ENCODE results near the gene BCL2. TPM values are rescaled to one million over a fixed set of nuclear protein-coding genes. Genes with fewer than 3 reads are reported as not detected.
A peak's percentile ranks its signal among the peaks of the same experiment; 100 is the strongest.

The BCL2 gene
- total and polyA plus RNA-seq, 3 donors from 2014 or later, result 6.3 to 20.8 (median 16.0) TPM

GRCh38 chr18:63131106-63131958 is 188.2 kb downstream of the BCL2 start:
- H3K4me1 ChIP-seq, result peaks cover 4% of the 10 kb centered on the region
- TF ChIP-seq POLR2A (IDR thresholded peaks at IDR 0.05) (no peak), CTCF (IDR thresholded peaks at IDR 0.05) (peak; percentile 52 to 67 (median 58))
- no peak overlapping the region for H3K27ac ChIP-seq
- H3K36me3 ChIP-seq (ENCODE audit: low read depth, missing control alignments), result no peaks in the 10 kb centered on the region
- no peaks in the 10 kb centered on the region for H3K9me3 ChIP-seq
- H3K4me3 ChIP-seq, result no peak overlapping the region
- 58% methylated on average over 7 to 8 of the region's 8 CpGs for WGBS, 2 donors
- intact Hi-C loops (cut with DNase I; ENCODE audit: low total_unique reads), result no loop called here
- DNase-seq, result peak; percentile 83
- no peaks in the 10 kb centered on the region for H3K27me3 ChIP-seq

DNA sequence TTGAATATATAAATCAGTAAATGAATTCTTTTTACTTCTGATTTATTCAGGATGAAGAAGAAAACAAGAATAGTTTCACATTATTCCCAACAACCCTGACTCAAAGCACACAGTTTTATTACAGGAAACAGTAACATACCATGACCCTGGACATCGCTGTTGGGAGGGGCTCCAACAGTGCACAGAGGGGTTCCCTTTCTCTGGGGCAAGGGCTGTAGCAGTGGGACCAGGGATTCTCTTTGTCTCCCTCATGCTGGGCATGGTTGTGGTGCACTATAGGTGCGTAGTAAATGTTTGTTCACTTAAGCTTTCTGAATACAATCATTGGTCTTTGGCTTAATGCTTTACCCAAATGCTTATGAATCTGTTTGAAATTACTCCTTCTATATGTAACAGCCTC is 189.4 kb downstream of the BCL2 start:
- no peak for TF ChIP-seq POLR2A (IDR thresholded peaks at IDR 0.05)
- no peak for TF ChIP-seq CTCF (IDR thresholded peaks at IDR 0.05)
- Histone ChIP-seq H3K9me3 (no peaks in the 10 kb centered on the region), H3K4me1 (peaks cover 4% of the 10 kb centered on the region), H3K4me3 (no peak overlapping the region), H3K36me3 (ENCODE audit: low read depth, missing control alignments) (no peaks in the 10 kb centered on the region), H3K27ac (no peak overlapping the region), H3K27me3 (no peaks in the 10 kb centered on the region)
- DNase-seq, result no peak
- 68 to 87% methylated on average over 2 of the region's 2 CpGs for WGBS, 2 donors
- intact Hi-C loops (cut with DNase I; ENCODE audit: low total_unique reads), result no loop called here

DNA sequence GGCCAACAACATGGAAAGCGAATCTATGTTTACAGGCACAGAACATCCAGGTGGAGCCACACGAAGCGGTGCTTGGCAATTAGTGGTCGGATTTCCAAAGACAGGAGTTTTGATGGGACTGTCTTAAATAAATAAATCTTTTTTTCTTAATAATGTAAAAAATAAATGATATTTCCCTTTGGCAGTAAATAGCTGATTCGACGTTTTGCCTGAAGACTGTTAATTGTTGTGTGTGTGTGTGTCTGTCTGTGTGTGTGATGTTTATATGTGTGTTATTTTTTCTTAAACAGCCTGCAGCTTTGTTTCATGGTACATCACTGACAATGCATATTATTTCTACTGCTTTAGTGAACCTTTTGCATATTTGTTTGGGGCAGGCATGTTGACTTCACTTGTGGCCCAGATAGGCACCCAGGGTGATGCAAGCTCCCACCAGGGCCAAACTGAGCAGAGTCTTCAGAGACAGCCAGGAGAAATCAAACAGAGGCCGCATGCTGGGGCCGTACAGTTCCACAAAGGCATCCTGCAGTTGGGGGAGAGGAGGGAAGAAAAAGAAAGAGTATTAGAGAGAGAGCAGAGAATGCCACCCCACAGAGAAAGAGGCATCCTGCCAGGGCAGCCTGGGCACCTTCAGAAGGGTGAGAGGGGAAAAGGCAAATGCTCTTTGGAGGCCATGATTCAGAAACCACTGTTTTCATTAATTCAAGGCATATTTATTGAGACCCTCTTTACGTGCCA is 191.2 kb downstream of the BCL2 start:
- 90% methylated on average over 9 of the region's 9 CpGs for WGBS, 2 donors
- intact Hi-C loops (cut with DNase I; ENCODE audit: low total_unique reads), result loop anchor here (5.0 kb wide), 1 partner anchor 194 kb away; no protein-coding TSS in a partner anchor
- Histone ChIP-seq H3K27ac (no peak overlapping the region), H3K9me3 (no peaks in the 10 kb centered on the region), H3K27me3 (no peaks in the 10 kb centered on the region), H3K4me1 (peaks cover 4% of the 10 kb centered on the region), H3K4me3 (no peak overlapping the region), H3K36me3 (ENCODE audit: low read depth, missing control alignments) (no peaks in the 10 kb centered on the region)
- no peak for TF ChIP-seq POLR2A (IDR thresholded peaks at IDR 0.05)
- no peak for TF ChIP-seq CTCF (IDR thresholded peaks at IDR 0.05)
- no peak for DNase-seq

DNA sequence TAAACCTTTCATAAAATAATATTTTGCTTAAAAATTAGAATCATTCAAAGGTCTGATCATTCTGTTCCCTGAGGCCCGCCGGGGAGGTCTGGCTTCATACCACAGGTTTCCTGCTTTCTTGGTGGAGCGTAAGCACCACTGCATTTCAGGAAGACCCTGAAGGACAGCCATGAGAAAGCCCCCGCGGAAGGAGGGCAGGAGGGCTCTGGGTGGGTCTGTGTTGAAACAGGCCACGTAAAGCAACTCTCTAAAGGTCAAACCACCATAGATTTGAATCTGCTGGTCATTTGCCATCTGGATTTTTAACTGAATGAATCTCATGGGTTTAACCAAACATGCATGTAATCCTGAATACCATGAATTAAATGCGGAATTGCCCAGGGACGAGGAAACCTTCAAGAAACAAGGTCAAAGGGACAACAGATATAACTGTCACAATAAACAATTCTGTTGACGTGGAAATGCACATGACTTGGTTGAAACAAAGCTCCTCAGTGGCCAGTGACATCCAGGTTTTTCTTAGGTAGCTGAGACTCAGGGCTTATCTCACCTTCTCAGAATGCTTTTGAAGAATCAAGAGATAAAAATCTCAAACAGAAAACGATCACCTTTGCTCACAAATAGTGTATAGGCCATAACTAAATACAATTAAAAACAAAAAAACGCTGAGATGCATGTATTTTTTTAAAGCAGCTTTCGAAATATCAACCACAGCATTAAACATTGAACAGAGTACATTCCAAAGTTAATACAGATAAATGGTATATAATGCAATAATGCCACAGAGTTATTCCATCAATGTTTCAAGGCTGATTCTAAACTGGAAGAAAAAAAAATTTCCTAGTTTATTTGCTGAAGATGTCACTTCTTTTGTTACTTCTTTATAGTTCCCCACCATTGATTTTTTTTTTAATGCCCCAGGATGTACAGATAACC is 193.2 kb downstream of the BCL2 start:
- DNase-seq, result no peak
- 80 to 85% methylated on average over 12 of the region's 12 CpGs for WGBS, 2 donors

More for the DNA sequence above, 193.2 kb downstream of the BCL2 start:
- Histone ChIP-seq H3K9me3 (no peaks in the 10 kb centered on the region), H3K27ac (no peak overlapping the region), H3K4me3 (no peak overlapping the region), H3K36me3 (ENCODE audit: low read depth, missing control alignments) (no peaks in the 10 kb centered on the region), H3K4me1 (peaks cover 3% of the 10 kb centered on the region), H3K27me3 (no peaks in the 10 kb centered on the region)
- intact Hi-C loops (cut with DNase I; ENCODE audit: low total_unique reads), result loop anchor here (5.0 kb wide), 1 partner anchor 196 kb away; no protein-coding TSS in a partner anchor
- TF ChIP-seq CTCF (IDR thresholded peaks at IDR 0.05) (no peak), POLR2A (IDR thresholded peaks at IDR 0.05) (no peak)
